Lower leg skin (tissue), 4 donors: ENCODE data around the gene GPC3. TPM values are rescaled to one million over a fixed set of nuclear protein-coding genes. Genes with fewer than 3 reads are reported as not detected.
A peak's percentile ranks its signal among the peaks of the same experiment; 100 is the strongest.

Experiments
- DNase-seq, 2 donors: peaks; one replicate each; pipeline ENCODE4 v3.0.0-alpha.2; 2019; ENCODE audit warnings: low spot score in 2 of 2
- H3K4me3 ChIP-seq: fragments of 200-600 bp; sonication (generic); 2 replicates; pipeline ENCODE4 v1.5.1; 2017; ENCODE audit warnings: mild to moderate bottlenecking, low read depth; ENCODE audit not compliant: poor library complexity, severe bottlenecking
- CTCF ChIP-seq, 3 donors: fragments of 450-650 bp; IDR thresholded peaks; one replicate each; pipeline ENCODE4 v1.5.1; 2016; ENCODE audit warnings: antibody characterized with exemption in 3 of 3, mild to moderate bottlenecking in 3 of 3, moderate library complexity in 2 of 3
- POLR2A ChIP-seq, 2 donors: fragments of 450-650 bp; IDR thresholded peaks; one replicate each; pipeline ENCODE4 v1.6.1; 2016 to 2017; ENCODE audit warnings: antibody characterized with exemption in 2 of 2, mild to moderate bottlenecking in 1 of 2, moderate library complexity in 1 of 2
- WGBS, 2 donors: methylation state at CpG; one replicate each; pipeline ENCODE4 v1.1.5; 2018; 5-methylcytosine and 5-hydroxymethylcytosine counted together
- intact Hi-C: fragments of 100-400 bp; cut with DNase I; formaldehyde crosslinking; loops from one replicate; pipeline ENCODE4 v1.15.0; 2023; ENCODE audit warnings: low total_unique reads
- total RNA-seq, 4 donors: library from RNA; depleted of rRNA; stranded (reverse); fragments of >200 nt; gene quantifications; one replicate each; pipeline ENCODE4 v1.1.0, GENCODE V29; 2016

GPC3 gene
- total RNA-seq, 4 donors from 2014 or later = 10.4 to 24.4 (median 14.7) TPM

DNA sequence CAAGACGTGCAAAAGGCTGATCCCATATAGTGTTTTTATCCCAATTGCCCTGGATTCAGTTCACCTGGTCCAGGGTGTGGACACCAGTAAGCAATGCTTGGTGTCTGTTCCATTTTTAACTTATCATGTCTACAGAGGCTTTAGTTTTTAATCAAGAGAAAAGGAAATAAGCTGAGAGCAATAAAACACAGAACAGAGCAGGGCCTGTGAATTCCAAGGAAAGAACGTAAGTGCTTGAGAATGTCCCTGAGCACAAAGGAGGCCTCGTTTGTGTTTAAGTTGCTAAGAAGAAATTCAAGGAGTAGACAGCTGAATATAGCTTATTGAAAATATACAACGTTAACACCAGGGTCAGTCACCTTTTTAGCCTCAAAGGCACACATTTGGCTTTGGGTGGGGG is 191.3 kb downstream of the GPC3 start:
- no peak for DNase-seq
- intact Hi-C loops = loop anchor here (5.0 to 10.0 kb wide), 2 partner anchors 233 to 601 kb away; no protein-coding TSS in a partner anchor
- TF ChIP-seq CTCF (IDR thresholded peaks at IDR 0.05) (no peak), POLR2A (IDR thresholded peaks at IDR 0.05) (no peak)
- 53 to 60% methylated on average over 4 of the region's 4 CpGs for WGBS, 2 donors
- no peak overlapping the region for H3K4me3 ChIP-seq

- no peak overlapping the region for H3K4me3 ChIP-seq
- DNase-seq = no peak
- no peak for TF ChIP-seq POLR2A (IDR thresholded peaks at IDR 0.05)
- TF ChIP-seq CTCF (IDR thresholded peaks at IDR 0.05) = no peak
- intact Hi-C loops = loop anchor here (5.0 to 10.0 kb wide), 2 partner anchors 234 to 601 kb away; no protein-coding TSS in a partner anchor
- 64 to 67% methylated on average over 2 of the region's 2 CpGs for WGBS, 2 donors
These were observed 191.8 kb downstream of the GPC3 start for GRCh38 chrX:133793626-133794025.

DNA sequence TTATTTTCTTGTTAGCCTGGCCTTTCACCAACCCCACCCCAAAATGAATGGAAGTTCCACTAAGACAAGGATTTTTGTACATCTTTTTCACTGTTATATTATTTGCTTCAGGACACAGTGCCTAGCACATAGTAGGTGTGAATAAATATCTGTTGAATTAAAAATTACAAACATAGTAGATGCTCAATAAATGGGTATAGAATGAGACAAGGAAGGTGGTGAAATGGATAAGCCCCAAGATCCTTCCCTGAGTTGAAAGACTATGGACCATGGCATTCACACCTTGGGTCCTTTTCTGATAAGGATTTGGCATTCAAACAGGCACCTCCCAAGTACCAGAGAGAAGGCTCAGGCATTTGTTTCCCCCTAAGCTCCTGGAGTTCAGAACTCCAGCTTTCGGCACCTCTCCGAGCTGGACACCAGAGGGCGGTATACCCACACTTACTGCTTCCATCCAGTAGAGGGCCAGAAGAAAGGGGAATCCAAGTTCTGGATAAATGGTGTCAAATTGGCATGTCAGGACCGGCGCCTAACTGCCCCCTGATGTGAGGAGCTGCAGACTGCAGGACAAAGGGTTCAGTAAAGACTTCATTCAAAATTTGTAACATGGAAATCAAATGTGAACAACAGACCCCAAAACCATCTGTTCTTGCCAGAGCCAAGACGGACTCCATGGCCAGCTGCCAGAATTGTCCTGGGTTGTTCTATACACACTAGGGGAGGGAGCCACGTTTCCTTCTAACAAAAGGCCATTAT is 193.0 kb downstream of the GPC3 start:
- no peak overlapping the region for H3K4me3 ChIP-seq

DNA sequence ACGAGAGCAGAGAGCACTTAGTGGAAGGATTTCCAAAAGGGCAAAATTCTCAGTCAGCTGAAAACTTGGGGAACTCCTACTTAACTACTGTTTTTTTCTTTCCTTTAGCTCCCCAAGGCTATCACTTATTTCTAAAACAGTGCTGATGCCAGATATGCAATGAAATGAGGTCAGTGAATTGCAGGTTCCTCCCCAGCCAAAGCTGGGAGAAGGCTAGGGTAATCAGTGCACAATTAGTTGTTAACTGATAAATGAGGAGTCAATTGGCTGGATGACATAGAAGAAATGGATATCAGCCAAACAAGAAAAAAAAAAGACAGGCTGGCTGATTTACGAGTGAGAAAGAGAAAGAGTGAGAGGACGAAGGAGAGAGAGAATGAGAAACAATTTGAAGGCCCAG is 195.6 kb downstream of the GPC3 start:
- 27 to 32% methylated on average over 3 of the region's 3 CpGs for WGBS, 2 donors
- H3K4me3 ChIP-seq = no peak overlapping the region
- intact Hi-C loops = loop anchor here (5.0 to 10.0 kb wide), 2 partner anchors 237 to 605 kb away; no protein-coding TSS in a partner anchor
- no peak for TF ChIP-seq CTCF (IDR thresholded peaks at IDR 0.05)
- TF ChIP-seq POLR2A (IDR thresholded peaks at IDR 0.05) = no peak
- no peak for DNase-seq

More for the DNA sequence above, 193.0 kb downstream of the GPC3 start:
- intact Hi-C loops = loop anchor here (5.0 to 10.0 kb wide), 2 partner anchors 235 to 602 kb away; no protein-coding TSS in a partner anchor
- WGBS, 2 donors = 2 to 10% methylated on average over 7 of the region's 7 CpGs
- DNase-seq = peak; percentile 21 to 89
- TF ChIP-seq POLR2A (IDR thresholded peaks at IDR 0.05) (no peak), CTCF (IDR thresholded peaks at IDR 0.05) (peak in 1 of 3 donors; percentile 22)

GRCh38 chrX:133786382-133786781 is 199.0 kb downstream of the GPC3 start:
- WGBS, 2 donors = 81 to 89% methylated on average over 7 to 8 of the region's 8 CpGs
- no peak overlapping the region for H3K4me3 ChIP-seq
- DNase-seq = no peak
- intact Hi-C loops = no loop called here
- TF ChIP-seq POLR2A (IDR thresholded peaks at IDR 0.05) (no peak), CTCF (IDR thresholded peaks at IDR 0.05) (no peak)
